ENCODE measurements around the gene MTMR1.

Gene MTMR1

DNA sequence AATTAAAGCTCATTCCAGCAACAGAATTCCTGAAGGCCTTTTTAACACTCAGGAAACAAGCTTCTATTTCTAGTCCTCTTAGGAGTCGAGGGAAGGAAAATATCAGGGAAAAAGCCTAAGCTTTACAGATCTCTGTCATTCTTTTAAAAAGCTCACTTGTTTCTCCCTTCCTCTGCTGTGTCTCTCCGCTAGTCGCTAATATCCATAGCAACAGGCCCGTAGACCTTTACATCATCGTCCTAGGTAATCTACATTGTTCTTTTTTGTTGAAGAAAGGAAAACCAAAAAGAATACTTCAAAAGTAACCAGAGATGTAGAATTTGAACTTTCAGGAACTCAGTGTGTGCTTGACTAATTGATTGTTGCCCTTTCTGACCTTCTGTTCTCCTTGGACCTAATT, 45.9 kb upstream of the MTMR1 start:
- Histone ChIP-seq H3F3A (ENCODE audit: control insufficient read depth, insufficient read depth) (no peaks in the 10 kb centered on the region), H3K27ac (ENCODE audit: low read depth, low read length) (no peak overlapping the region), H3K9me2 (replicated peaks; ENCODE audit: control insufficient read depth, low read length) (no peaks in the 10 kb centered on the region), H3K4me1 (ENCODE audit: control insufficient read depth, low read length) (no peaks in the 10 kb centered on the region), H3K36me3 (ENCODE audit: control insufficient read depth, low read length) (peaks cover 5% of the 10 kb centered on the region; the same call in 1 of the 2 replicates), H3K9me3 (ENCODE audit: control insufficient read depth, insufficient read depth, low read length) (no peaks in the 10 kb centered on the region), H3K27me3 (ENCODE audit: control insufficient read depth, low read length) (no peaks in the 10 kb centered on the region), H4K20me1 (ENCODE audit: control insufficient read depth, insufficient read depth, low read depth, low read length) (no peaks in the 10 kb centered on the region), H3K4me2 (ENCODE audit: low read length) (no peak overlapping the region), H3K79me2 (ENCODE audit: control insufficient read depth, low read length) (no peaks in the 10 kb centered on the region), H3K4me3 (ENCODE audit: low read length) (no peak overlapping the region)
- TF ChIP-seq, protein P1, sequence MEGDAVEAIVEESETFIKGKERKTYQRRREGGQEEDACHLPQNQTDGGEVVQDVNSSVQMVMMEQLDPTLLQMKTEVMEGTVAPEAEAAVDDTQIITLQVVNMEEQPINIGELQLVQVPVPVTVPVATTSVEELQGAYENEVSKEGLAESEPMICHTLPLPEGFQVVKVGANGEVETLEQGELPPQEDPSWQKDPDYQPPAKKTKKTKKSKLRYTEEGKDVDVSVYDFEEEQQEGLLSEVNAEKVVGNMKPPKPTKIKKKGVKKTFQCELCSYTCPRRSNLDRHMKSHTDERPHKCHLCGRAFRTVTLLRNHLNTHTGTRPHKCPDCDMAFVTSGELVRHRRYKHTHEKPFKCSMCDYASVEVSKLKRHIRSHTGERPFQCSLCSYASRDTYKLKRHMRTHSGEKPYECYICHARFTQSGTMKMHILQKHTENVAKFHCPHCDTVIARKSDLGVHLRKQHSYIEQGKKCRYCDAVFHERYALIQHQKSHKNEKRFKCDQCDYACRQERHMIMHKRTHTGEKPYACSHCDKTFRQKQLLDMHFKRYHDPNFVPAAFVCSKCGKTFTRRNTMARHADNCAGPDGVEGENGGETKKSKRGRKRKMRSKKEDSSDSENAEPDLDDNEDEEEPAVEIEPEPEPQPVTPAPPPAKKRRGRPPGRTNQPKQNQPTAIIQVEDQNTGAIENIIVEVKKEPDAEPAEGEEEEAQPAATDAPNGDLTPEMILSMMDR (IDR thresholded peaks at IDR 0.05; ENCODE audit: low read depth, low read length, poor library complexity, severe bottlenecking) = no peak
- TF ChIP-seq EZH2phosphoT487 (IDR thresholded peaks at IDR 0.05; ENCODE audit: borderline replicate concordance, low read length) = no peak

DNA sequence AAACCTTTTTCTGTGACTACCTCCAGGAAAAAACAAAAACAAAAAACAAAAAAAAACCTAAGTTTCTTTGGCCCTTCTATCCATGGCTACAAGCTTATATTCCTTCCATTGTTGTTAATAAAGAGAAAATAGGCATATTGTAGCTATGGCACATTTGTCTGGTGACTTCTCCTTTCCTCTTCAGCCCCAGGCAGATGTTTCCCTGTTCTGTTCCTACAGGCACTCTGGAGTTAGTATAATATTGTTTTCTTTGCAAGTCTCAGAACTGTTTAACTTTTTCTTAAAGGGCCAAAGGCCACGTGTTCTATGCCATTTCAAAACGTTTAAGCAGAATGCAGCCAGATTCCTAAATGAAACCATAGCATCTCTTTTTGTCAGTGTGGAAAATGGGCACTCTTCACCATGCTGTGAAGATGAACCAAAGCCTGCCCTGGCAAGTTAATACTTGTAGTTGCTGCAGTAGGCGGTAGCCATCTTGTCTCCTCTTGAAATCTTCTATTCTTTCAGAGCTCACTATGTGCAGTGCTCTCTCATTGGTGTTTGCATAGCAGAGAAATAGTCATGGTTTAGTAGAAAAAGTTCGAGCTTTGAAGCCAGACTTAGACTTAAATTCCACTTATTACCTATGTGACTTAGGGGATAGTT, 44.8 kb upstream of the MTMR1 start:
- TF ChIP-seq EZH2phosphoT487 (IDR thresholded peaks at IDR 0.05; ENCODE audit: borderline replicate concordance, low read length) = no peak
- TF ChIP-seq, protein P1 (IDR thresholded peaks at IDR 0.05; ENCODE audit: low read depth, low read length, poor library complexity, severe bottlenecking) = no peak
- Histone ChIP-seq H3F3A (ENCODE audit: control insufficient read depth, insufficient read depth) (no peaks in the 10 kb centered on the region), H3K79me2 (ENCODE audit: control insufficient read depth, low read length) (no peaks in the 10 kb centered on the region), H3K4me1 (ENCODE audit: control insufficient read depth, low read length) (no peaks in the 10 kb centered on the region), H3K9me3 (ENCODE audit: control insufficient read depth, insufficient read depth, low read length) (no peaks in the 10 kb centered on the region), H3K9me2 (replicated peaks; ENCODE audit: control insufficient read depth, low read length) (no peaks in the 10 kb centered on the region), H3K27me3 (ENCODE audit: control insufficient read depth, low read length) (no peaks in the 10 kb centered on the region), H3K4me2 (ENCODE audit: low read length) (no peak overlapping the region), H4K20me1 (ENCODE audit: control insufficient read depth, insufficient read depth, low read depth, low read length) (no peaks in the 10 kb centered on the region), H3K4me3 (ENCODE audit: low read length) (no peak overlapping the region), H3K36me3 (ENCODE audit: control insufficient read depth, low read length) (peaks cover 2% of the 10 kb centered on the region; the same call in 1 of the 2 replicates), H3K27ac (ENCODE audit: low read depth, low read length) (no peak overlapping the region)

DNA sequence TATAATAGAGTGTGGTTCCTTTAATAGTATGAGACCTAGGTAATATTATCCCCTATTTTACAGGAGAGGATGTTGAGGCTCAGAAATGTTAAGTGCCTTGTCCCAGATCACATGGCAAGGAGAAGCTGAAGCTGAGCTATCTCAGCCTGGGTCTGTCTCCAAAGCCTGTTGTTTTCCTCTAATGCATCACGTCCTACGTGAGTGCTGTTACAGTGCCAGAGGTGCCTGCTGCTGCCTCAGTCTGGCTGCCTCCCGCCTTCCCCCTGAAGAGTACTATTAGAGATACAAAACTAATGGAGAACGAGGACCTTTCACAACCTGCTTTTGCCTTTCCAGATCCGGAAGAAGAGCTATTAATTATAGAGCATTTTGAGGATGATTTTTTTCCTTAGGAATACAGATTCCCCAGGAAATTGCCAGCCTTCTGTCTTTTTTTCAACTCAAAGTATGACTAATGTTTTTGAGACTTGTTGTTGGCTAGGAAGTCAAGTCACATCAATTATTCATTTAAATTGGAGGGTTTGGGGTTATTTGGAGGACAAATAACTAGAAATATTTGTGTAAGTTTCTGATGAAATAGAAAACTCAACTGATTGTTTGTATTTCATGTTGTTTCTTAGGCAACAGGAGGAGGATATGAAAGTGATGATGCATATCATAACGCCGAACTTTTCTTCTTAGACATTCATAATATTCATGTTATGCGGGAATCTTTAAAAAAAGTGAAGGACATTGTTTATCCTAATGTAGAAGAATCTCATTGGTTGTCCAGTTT, 43.9 kb upstream of the MTMR1 start:
- Histone ChIP-seq H3K4me3 (ENCODE audit: low read length) (no peak overlapping the region), H3K27ac (ENCODE audit: low read depth, low read length) (no peak overlapping the region), H3K36me3 (ENCODE audit: control insufficient read depth, low read length) (peaks cover 2% of the 10 kb centered on the region; the same call in 1 of the 2 replicates), H4K20me1 (ENCODE audit: control insufficient read depth, insufficient read depth, low read depth, low read length) (no peaks in the 10 kb centered on the region), H3K9me3 (ENCODE audit: control insufficient read depth, insufficient read depth, low read length) (no peaks in the 10 kb centered on the region), H3K4me2 (ENCODE audit: low read length) (no peak overlapping the region), H3K9me2 (replicated peaks; ENCODE audit: control insufficient read depth, low read length) (no peaks in the 10 kb centered on the region), H3K4me1 (ENCODE audit: control insufficient read depth, low read length) (no peaks in the 10 kb centered on the region), H3K79me2 (ENCODE audit: control insufficient read depth, low read length) (no peaks in the 10 kb centered on the region), H3F3A (ENCODE audit: control insufficient read depth, insufficient read depth) (no peaks in the 10 kb centered on the region), H3K27me3 (ENCODE audit: control insufficient read depth, low read length) (no peaks in the 10 kb centered on the region)
- TF ChIP-seq EZH2phosphoT487 (IDR thresholded peaks at IDR 0.05; ENCODE audit: borderline replicate concordance, low read length) = no peak
- TF ChIP-seq, protein P1 (IDR thresholded peaks at IDR 0.05; ENCODE audit: low read depth, low read length, poor library complexity, severe bottlenecking) = no peak
